ENCODE results near the gene CTBP1. TPM values are rescaled to one million over a fixed set of nuclear protein-coding genes. Genes with fewer than 3 reads are reported as not detected.

Gene CTBP1
- total and polyA plus RNA-seq, 2 donors (not counting 1 experiment from before 2014, with no cell fraction given), result 212 to 343 TPM

- Histone ChIP-seq H3K4me3 (ENCODE audit: control extremely low read depth in 1 of 5, extremely low read depth in 1 of 5, insufficient read depth in 1 of 5, low read depth in 2 of 5, low read length in 4 of 5) (no peak overlapping the region), H3K9me3 (ENCODE audit: control extremely low read depth in 1 of 3, control insufficient read depth in 2 of 3, insufficient read depth in 1 of 3, low read length in 2 of 3) (peaks cover 6 to 14% (median 14%) of the 10 kb centered on the region in 3 donors), H2AFZ (ENCODE audit: insufficient read depth, low read depth, low read length, poor library complexity, severe bottlenecking) (no peak overlapping the region), H3K27ac (ENCODE audit: low read length in 2 of 2) (no peak overlapping the region), H3K79me2 (ENCODE audit: control insufficient read depth, insufficient read depth, low read length) (no peaks in the 10 kb centered on the region), H3K9ac (ENCODE audit: low read length) (no peak overlapping the region), H3K27me3 (replicated peaks in 1 of 4; ENCODE audit: control extremely low read depth in 1 of 4, control insufficient read depth in 3 of 4, insufficient read depth in 4 of 4, low read length in 3 of 4) (peaks cover 0 to 19% (median 8%) of the 10 kb centered on the region in 4 experiments), H3K4me2 (replicated peaks; ENCODE audit: low read depth, low read length, poor library complexity, severe bottlenecking) (no peak overlapping the region), H3K36me3 (replicated peaks in 1 of 2; ENCODE audit: control extremely low read depth in 1 of 2, control insufficient read depth in 1 of 2, extremely low read depth in 1 of 2, insufficient read depth in 2 of 2, low read length in 1 of 2) (no peaks in the 10 kb centered on the region), H3K4me1 (ENCODE audit: control insufficient read depth in 2 of 2, insufficient read depth in 2 of 2, low read length in 2 of 2) (peaks cover 9 to 10% of the 10 kb centered on the region in 2 donors), H4K20me1 (ENCODE audit: control insufficient read depth, insufficient read depth, low read length, poor library complexity, severe bottlenecking) (no peaks in the 10 kb centered on the region)
- ChIA-PET CTCF (no interaction called here), POLR2A (no interaction called here)
- no peak for DNase-seq
- Mint-ChIP-seq H3K27me3 (peaks cover 5% of the 10 kb centered on the region), H3K4me3 (no peak overlapping the region), H3K27ac (no peak overlapping the region), H3K4me1 (peaks cover 2% of the 10 kb centered on the region), H3K9me3 (ENCODE audit: insufficient read depth) (no peaks in the 10 kb centered on the region)
- ATAC-seq (ENCODE audit: low read depth), result no peak
- no CpG with 5 or more reads among the region's 1 CpG for WGBS (ENCODE audit: insufficient coverage)
- intact Hi-C loops (cut with micrococcal nuclease), result no loop called here
- TF ChIP-seq EZH2 (IDR thresholded peaks at IDR 0.05; ENCODE audit: borderline replicate concordance, insufficient read depth, low read depth, low read length, poor library complexity, severe bottlenecking), result no peak
- TF ChIP-seq CTCF (IDR thresholded peaks at IDR 0.05), result no peak
These were observed 72.3 kb downstream of the CTBP1 start for GRCh38 chr4:1176398-1177273.
